H1 (cell line): Measurements from ENCODE around the gene KIAA0319L. TPM values are rescaled to one million over a fixed set of nuclear protein-coding genes. Genes with fewer than 3 reads are reported as not detected.

Source experiments
- CHD1 ChIP-seq: IDR thresholded peaks from 2 replicates; pipeline ENCODE4 v1.6.1; 2012; ENCODE audit warnings: low read depth, low read length, improper control_type of control experiment
- GTF2F1 ChIP-seq: IDR thresholded peaks from 2 replicates; pipeline ENCODE4 v1.6.1; 2012; ENCODE audit warnings: low read depth, low read length, improper control_type of control experiment, borderline replicate concordance
- polyA plus RNA-seq, 7 experiments: library from polyadenylated mRNA; depleted of rRNA in 3 of 7; stranded (reverse) in 5 of 7; unstranded in 2 of 7; fragments of >200 nt in 5 of 7; fragments of 200-250 nt in 2 of 7; gene quantifications; 1 replicate in 5 of 7; 2 replicates in 1 of 7; 4 replicates in 1 of 7; pipeline versions ENCODE4 v1.2.1 to v1.2.3, GENCODE V29; 2011 to 2013; ENCODE audit warnings: missing spikeins in 2 of 7, mixed read lengths in 2 of 7
- total RNA-seq: library from RNA; stranded (reverse); fragmentation: NEBNext Ultra II Directional; extraction: Animal tissue kit (Norgen Biotek cat#: 25700); gene quantifications from 2 replicates; pipeline ENCODE4 v1.2.1, GENCODE V29; 2021

The KIAA0319L gene
- total and polyA plus RNA-seq, 2 of the 8 experiments (the other 6 are each of a cell fraction or from before 2014, with no cell fraction given), result 40.1 to 55.7 TPM

- TF ChIP-seq CHD1 (no peak), GTF2F1 (no peak)
Observed at GRCh38 chr1:35558374-35559316, 1.4 kb upstream of the KIAA0319L start (continued).
